Left renal cortex interstitium (tissue), 4 donors: ENCODE measurements around the gene TMCC1. TPM values are rescaled to one million over a fixed set of nuclear protein-coding genes. Genes with fewer than 3 reads are reported as not detected.

Source experiments
- DNase-seq, 4 donors: peaks; one replicate each; pipeline ENCODE4 v3.0.0-alpha.2; 2013; ENCODE audit warnings: low read depth in 4 of 4, low spot score in 2 of 4, missing footprints in 1 of 4
- polyA plus RNA-seq, 4 donors: library from polyadenylated mRNA; unstranded; fragments of 120-200 nt; gene quantifications; one replicate each; pipeline ENCODE4 v1.2.1, GENCODE V29; 2013; ENCODE audit not compliant: insufficient read length in 4 of 4

The TMCC1 gene
- polyA plus RNA-seq, 4 donors: 22.7 to 25.5 (median 24.2) TPM

DNA sequence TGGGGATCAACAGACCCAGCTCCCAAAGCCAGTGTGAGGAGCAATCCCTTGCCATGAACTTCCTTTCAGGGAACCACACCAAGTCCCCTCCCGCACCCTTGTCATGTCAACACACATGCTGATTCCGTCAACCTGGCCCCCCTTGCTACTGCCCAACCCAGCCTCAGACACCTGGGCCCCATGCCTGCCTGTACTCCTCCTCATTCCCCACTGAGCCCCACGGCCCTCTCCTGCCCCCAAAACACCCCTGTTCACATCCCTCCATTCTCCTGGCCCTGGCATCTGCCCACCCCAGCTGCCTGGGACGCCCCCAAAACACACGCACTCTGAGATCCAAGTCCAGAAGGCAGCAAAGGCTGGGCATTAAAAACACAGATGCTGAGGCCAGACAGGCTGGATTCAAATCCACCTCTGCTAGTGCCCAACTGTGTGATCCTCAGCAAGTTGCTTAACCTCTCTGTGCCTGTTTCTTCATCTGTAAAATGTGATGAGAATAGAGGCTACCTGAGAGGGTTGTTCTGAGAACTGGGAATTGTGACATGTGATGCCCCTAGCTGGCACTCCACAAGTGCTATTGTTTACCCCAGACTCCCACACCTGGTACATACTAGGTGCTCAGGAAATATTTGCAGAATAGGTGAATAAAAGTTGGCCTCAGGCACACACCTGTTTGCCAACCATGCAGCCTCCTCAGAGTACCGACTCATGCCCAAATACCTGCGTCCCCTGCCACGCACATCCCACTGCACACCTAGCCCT lies 289.3 kb downstream of the TMCC1 start:
- DNase-seq: no peak

DNA sequence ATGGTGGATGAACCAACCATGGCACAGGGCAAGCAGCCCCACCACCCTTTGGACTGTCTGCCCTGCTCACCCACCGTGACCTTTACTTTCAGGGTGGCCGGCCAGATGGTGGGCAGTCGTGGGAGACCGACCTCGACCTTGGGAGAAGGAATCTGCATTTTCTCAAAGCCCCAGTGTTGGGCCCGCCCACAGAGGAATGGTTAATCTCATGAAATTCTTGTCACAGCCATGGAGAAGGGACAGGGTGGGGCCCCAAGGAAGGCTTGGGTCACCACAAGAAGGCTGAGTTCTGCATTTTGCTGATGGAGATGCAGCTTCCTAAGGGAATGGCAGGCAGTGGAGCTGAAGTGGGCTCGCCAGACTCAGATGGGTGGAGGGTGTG lies 290.0 kb downstream of the TMCC1 start:
- DNase-seq: no peak

DNA sequence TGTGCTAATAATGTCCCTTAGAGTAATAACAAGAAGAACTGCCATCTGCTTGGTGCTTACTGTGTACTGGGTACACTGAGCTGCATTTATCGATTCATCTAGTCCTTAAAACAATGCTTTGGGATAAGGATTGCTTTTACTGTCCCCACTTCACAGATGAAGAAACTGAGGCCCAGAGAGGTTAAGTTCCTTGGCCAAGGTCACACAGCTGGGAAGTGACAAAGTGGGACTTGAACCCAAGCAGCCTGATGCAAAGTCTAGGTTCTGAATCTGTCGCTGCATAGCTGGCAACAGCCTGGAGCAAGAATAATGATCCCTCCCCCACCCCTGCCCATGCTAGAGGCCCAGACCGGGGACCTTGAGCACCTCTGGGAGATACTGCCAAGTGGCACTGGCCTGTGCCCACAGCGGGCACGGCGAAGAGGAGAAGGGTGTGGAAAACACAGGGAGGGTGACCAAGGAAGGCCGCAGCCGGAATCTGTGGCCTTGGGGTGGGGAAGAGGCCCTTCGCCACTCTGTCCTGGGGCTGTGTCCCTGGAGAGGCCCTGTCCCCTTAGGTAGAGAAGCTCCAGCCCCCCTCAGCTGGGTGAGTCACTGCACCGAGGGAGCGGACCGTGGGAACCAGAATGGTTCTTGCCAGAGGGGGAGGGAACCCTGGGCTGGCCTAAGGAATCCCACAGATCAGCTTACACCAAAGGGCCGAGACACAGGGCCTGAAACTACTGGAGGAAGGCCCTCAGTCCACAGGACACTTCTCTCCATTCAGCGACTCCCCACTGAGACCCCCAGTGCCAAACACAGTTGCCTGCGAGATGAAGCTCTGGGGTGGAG lies 290.6 kb downstream of the TMCC1 start:
- DNase-seq: no peak

DNA sequence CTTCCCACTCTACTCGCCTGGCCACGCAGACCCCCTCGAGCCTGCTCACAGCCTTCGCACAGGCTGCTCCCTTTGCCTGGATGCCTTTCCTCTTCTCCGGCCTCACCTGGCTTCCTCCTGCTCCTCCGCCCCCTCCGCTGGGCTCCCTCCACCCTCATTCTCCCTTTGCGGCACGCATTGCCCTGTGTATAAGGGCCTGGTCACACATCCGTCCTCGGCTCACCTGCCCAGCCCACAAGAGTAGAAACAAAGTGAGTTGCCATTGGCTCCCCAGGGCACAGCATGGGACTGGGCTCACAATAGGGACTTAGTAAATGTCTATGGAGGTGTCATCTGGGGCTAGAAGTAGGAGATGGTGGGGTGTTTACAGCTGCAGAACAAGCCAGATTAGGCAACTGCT lies 291.2 kb downstream of the TMCC1 start:
- no peak for DNase-seq

DNA sequence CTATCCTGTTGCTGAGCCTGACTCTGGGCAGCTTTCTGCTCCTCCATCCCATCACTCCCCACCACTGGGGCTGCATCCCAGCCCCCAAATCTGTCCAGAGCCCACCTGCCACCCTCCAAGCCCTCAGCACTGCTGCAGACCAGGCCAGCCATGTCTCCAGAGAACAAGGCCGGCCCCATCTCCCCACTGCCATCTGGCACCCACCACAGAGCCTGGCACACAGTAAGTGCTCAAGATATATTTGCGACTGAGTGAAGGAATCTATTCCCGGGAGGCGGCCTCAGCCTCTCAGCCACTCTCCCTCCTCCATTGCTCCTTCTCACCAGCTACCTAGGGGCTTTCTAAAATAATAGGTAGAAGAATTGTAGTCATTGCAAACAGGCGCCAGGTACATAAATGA lies 291.8 kb downstream of the TMCC1 start:
- no peak for DNase-seq

DNA sequence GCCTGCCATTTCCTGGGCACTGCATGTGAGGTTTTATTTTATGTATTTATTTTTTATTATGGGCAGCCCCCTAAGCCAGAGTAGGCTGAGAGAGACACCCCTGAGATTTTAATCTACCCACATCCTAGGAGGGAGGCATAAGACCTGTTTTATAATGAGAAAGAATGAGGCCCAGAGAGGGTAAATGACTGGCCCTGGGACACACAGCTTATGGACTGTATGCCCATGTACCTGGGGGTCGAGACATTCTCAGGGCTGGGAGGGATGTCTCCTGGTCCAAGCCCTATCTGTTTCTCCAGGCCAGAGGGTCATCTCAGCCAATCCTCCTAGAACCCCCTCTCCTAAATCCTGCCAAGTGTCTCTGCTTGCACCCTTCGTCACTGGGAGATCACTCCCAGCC lies 293.2 kb downstream of the TMCC1 start:
- DNase-seq: no peak

DNA sequence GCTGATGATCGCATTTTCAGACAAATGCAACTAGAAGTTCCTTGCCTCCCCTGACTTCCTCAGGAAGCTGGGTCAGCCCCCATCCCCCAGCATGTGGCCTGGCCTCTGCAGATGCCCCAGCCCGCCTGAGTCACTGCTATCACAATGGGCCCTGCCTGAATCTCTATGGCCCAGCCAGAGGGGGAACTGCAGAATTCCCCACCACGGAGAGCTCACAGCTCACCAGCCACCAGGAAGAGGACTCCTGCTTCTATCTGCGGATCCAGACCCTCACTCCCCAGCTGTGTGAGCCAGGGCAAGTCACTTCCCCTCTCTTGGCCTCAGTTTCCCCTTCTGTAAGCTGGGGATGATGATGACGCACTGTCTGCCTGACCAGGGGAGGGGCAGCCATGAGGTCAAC lies 293.9 kb downstream of the TMCC1 start:
- DNase-seq: no peak

DNA sequence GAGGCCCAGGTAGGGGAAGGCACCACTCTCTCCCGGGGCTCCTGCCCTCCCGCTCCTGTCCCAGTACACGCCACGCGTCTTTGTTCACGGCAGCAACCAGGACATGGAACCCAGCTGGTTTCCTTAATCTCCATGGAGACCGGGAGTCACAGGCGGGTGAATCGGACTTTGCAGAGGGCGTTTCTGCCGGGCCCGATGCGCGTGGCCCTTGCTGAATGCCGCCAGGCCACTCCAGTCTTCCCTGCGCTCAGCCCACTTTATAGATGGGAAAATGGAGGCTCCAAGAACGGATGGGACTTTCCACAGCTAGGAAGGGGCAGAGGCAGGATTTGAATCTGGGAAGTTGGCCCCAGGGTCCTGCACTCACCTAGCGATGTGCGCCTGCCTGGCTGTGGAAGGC lies 294.4 kb downstream of the TMCC1 start:
- DNase-seq: no peak

DNA sequence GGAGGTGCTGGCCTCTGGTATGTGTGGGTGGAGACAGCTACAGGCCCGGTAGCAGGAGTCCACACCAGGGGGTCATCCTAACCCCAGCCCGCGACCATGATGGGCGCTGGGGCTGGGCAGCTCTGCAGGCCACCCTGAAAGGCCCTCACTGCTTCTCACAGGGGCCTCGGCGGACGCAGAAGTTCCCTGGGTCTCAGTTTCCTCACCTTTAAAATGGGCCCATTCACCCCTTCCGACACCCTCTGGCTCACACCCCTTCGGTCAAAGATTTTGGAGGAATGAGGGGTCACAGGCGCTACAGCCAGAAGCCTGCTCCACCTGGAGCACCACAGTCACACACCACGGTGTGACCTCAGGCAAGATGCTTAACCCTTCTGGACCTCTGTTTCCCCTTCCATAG lies 295.0 kb downstream of the TMCC1 start:
- DNase-seq: no peak

DNA sequence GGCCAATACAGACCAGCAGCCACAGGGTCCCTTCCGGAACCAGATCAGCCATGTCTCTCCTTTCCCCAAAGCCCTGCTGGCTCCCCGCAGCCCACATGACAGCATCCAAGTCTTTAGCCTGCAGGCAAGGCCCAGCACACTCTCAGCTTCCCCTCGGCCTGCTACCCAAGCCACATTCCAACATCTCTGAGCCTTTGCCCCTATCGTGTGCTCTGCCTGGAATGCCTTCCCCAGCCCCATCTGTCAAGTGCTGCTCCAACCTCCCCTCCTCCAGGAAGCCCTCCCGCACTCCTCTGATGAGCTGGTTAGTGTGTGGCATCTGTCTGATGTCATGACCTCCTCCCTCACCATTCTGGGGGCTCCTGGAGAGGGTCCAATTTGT lies 295.5 kb downstream of the TMCC1 start:
- DNase-seq: no peak

Other genes starting within 250 kb of the TMCC1 start
- gene TRH, start 81.0 kb upstream of the TMCC1 start, polyA plus RNA-seq: under 1 TPM; 0.23 to 0.45 (median 0.32) TPM
- gene ALG1L2, start 188.1 kb upstream of the TMCC1 start, polyA plus RNA-seq: 1 to 10 TPM in 3 of 4 donors, under 1 TPM in 1; 0.76 to 3.8 (median 2.1) TPM